ENCODE measurements around the gene FOXF1.

FOXF1 gene

GRCh38 chr16:86466696-86467406, 43.5 kb upstream of the FOXF1 start:
- no CpG with 5 or more reads among the region's 29 CpGs for WGBS (ENCODE audit: extremely low coverage, insufficient coverage, low lambda C conversion rate)
- no peaks in the 10 kb centered on the region for H3K27me3 ChIP-seq (ENCODE audit: insufficient read depth, low read length, poor library complexity)
- H4K8ac ChIP-seq (ENCODE audit: low read depth, low read length) = no peak overlapping the region
- no peak overlapping the region for H3K56ac ChIP-seq (ENCODE audit: low read length)
- H2BK120ac ChIP-seq (ENCODE audit: low read depth, low read length) = no peak overlapping the region
- no peaks in the 10 kb centered on the region for H3K4me1 ChIP-seq (ENCODE audit: control insufficient read depth, low read depth, low read length)
- H3K79me1 ChIP-seq (ENCODE audit: low read length) = no peaks in the 10 kb centered on the region
- no peak overlapping the region for H3K4me3 ChIP-seq (ENCODE audit: low read length)
- H2BK15ac ChIP-seq (replicated peaks; ENCODE audit: low read depth) = no peak overlapping the region
- no peak overlapping the region for H3K4ac ChIP-seq (ENCODE audit: low read depth, low read length)
- no peaks in the 10 kb centered on the region for H3K79me2 ChIP-seq (ENCODE audit: control insufficient read depth, insufficient read depth, low read length)
- no peak overlapping the region for H2BK5ac ChIP-seq (ENCODE audit: low read length)
- no peak overlapping the region for H3K23ac ChIP-seq (ENCODE audit: low read length)
- no peak overlapping the region for H3K9ac ChIP-seq (ENCODE audit: low read length)
- no peak overlapping the region for H4K5ac ChIP-seq (ENCODE audit: low read length)
- H3K18ac ChIP-seq (ENCODE audit: low read length) = no peak overlapping the region
- H2AK5ac ChIP-seq (ENCODE audit: low read length) = no peak overlapping the region
- no peak overlapping the region for H3K4me2 ChIP-seq (ENCODE audit: low read length)
- no peak overlapping the region for H3K27ac ChIP-seq (ENCODE audit: low read depth, low read length)
- no peak for DNase-seq
- H3K36me3 ChIP-seq (ENCODE audit: control insufficient read depth, insufficient read depth, low read length) = no peaks in the 10 kb centered on the region

- no CpG with 5 or more reads among the region's 8 CpGs for WGBS (ENCODE audit: extremely low coverage, insufficient coverage, low lambda C conversion rate)
- Histone ChIP-seq H2AK5ac (ENCODE audit: low read length) (no peak overlapping the region), H3K4me1 (ENCODE audit: control insufficient read depth, low read depth, low read length) (no peaks in the 10 kb centered on the region), H3K4ac (ENCODE audit: low read depth, low read length) (no peak overlapping the region), H3K9ac (ENCODE audit: low read length) (no peak overlapping the region), H3K18ac (ENCODE audit: low read length) (no peak overlapping the region), H3K27me3 (ENCODE audit: insufficient read depth, low read length, poor library complexity) (no peaks in the 10 kb centered on the region), H3K23ac (ENCODE audit: low read length) (no peak overlapping the region), H3K4me2 (ENCODE audit: low read length) (no peak overlapping the region), H3K56ac (ENCODE audit: low read length) (no peak overlapping the region), H3K27ac (ENCODE audit: low read depth, low read length) (no peak overlapping the region), H2BK5ac (ENCODE audit: low read length) (no peak overlapping the region), H4K5ac (ENCODE audit: low read length) (no peak overlapping the region), H3K4me3 (ENCODE audit: low read length) (no peak overlapping the region), H3K79me2 (ENCODE audit: control insufficient read depth, insufficient read depth, low read length) (no peaks in the 10 kb centered on the region), H2BK15ac (replicated peaks; ENCODE audit: low read depth) (no peak overlapping the region), H4K8ac (ENCODE audit: low read depth, low read length) (no peak overlapping the region), H3K36me3 (ENCODE audit: control insufficient read depth, insufficient read depth, low read length) (no peaks in the 10 kb centered on the region), H3K79me1 (ENCODE audit: low read length) (no peaks in the 10 kb centered on the region), H2BK120ac (ENCODE audit: low read depth, low read length) (no peak overlapping the region)
- no peak for DNase-seq
These were observed 42.8 kb upstream of the FOXF1 start for GRCh38 chr16:86467490-86467889.

DNA sequence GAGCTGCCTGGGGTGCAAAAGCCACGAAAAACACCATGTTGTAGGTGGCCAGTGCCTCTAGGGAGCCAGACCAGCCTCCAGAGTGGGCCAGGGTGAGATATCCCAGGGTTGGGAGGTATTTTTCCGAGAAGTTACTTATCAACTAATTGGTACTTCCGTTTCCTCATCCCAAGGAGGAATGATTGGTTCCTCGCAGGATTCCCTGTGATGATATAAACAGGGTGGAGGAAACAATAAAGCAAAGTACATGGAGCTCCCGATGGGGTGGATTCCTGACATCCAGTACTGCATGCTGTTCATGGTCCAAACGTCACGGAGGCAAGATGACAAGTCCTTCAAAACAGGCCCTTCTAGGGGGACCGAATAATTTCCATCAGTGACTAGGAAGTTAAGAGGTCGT, 39.4 kb upstream of the FOXF1 start:
- no peaks in the 10 kb centered on the region for H3K79me2 ChIP-seq (ENCODE audit: control insufficient read depth, insufficient read depth, low read length)
- H3K23ac ChIP-seq (ENCODE audit: low read length) = no peak overlapping the region
- no peak overlapping the region for H3K4ac ChIP-seq (ENCODE audit: low read depth, low read length)
- no peak overlapping the region for H2BK120ac ChIP-seq (ENCODE audit: low read depth, low read length)
- no CpG with 5 or more reads among the region's 9 CpGs for WGBS (ENCODE audit: extremely low coverage, insufficient coverage, low lambda C conversion rate)
- H2BK15ac ChIP-seq (replicated peaks; ENCODE audit: low read depth) = no peak overlapping the region
- no peaks in the 10 kb centered on the region for H3K4me1 ChIP-seq (ENCODE audit: control insufficient read depth, low read depth, low read length)
- H3K56ac ChIP-seq (ENCODE audit: low read length) = no peak overlapping the region
- H2BK5ac ChIP-seq (ENCODE audit: low read length) = no peak overlapping the region
- H4K8ac ChIP-seq (ENCODE audit: low read depth, low read length) = no peak overlapping the region
- H3K27ac ChIP-seq (ENCODE audit: low read depth, low read length) = no peak overlapping the region
- no peak overlapping the region for H3K4me2 ChIP-seq (ENCODE audit: low read length)
- H3K4me3 ChIP-seq (ENCODE audit: low read length) = no peak overlapping the region
- DNase-seq = no peak
- H3K9ac ChIP-seq (ENCODE audit: low read length) = no peak overlapping the region
- no peaks in the 10 kb centered on the region for H3K36me3 ChIP-seq (ENCODE audit: control insufficient read depth, insufficient read depth, low read length)
- no peak overlapping the region for H4K5ac ChIP-seq (ENCODE audit: low read length)
- no peaks in the 10 kb centered on the region for H3K27me3 ChIP-seq (ENCODE audit: insufficient read depth, low read length, poor library complexity)
- H2AK5ac ChIP-seq (ENCODE audit: low read length) = no peak overlapping the region
- H3K79me1 ChIP-seq (ENCODE audit: low read length) = no peaks in the 10 kb centered on the region
- H3K18ac ChIP-seq (ENCODE audit: low read length) = no peak overlapping the region

GRCh38 chr16:86471896-86472295, 38.4 kb upstream of the FOXF1 start:
- H4K5ac ChIP-seq (ENCODE audit: low read length) = no peak overlapping the region
- no peak overlapping the region for H3K23ac ChIP-seq (ENCODE audit: low read length)
- H3K36me3 ChIP-seq (ENCODE audit: control insufficient read depth, insufficient read depth, low read length) = no peaks in the 10 kb centered on the region
- no peak overlapping the region for H3K4me3 ChIP-seq (ENCODE audit: low read length)
- H2AK5ac ChIP-seq (ENCODE audit: low read length) = no peak overlapping the region
- no peaks in the 10 kb centered on the region for H3K79me2 ChIP-seq (ENCODE audit: control insufficient read depth, insufficient read depth, low read length)
- H3K4ac ChIP-seq (ENCODE audit: low read depth, low read length) = no peak overlapping the region
- no peak for DNase-seq
- H3K79me1 ChIP-seq (ENCODE audit: low read length) = no peaks in the 10 kb centered on the region
- no peak overlapping the region for H3K18ac ChIP-seq (ENCODE audit: low read length)
- no peak overlapping the region for H2BK120ac ChIP-seq (ENCODE audit: low read depth, low read length)
- no peaks in the 10 kb centered on the region for H3K4me1 ChIP-seq (ENCODE audit: control insufficient read depth, low read depth, low read length)
- no peak overlapping the region for H3K27ac ChIP-seq (ENCODE audit: low read depth, low read length)
- H3K4me2 ChIP-seq (ENCODE audit: low read length) = no peak overlapping the region
- H3K9ac ChIP-seq (ENCODE audit: low read length) = no peak overlapping the region
- H2BK5ac ChIP-seq (ENCODE audit: low read length) = no peak overlapping the region
- no peak overlapping the region for H4K8ac ChIP-seq (ENCODE audit: low read depth, low read length)
- no peak overlapping the region for H3K56ac ChIP-seq (ENCODE audit: low read length)
- WGBS (ENCODE audit: extremely low coverage, insufficient coverage, low lambda C conversion rate) = no CpG with 5 or more reads among the region's 12 CpGs
- no peak overlapping the region for H2BK15ac ChIP-seq (replicated peaks; ENCODE audit: low read depth)
- H3K27me3 ChIP-seq (ENCODE audit: insufficient read depth, low read length, poor library complexity) = no peaks in the 10 kb centered on the region

DNA sequence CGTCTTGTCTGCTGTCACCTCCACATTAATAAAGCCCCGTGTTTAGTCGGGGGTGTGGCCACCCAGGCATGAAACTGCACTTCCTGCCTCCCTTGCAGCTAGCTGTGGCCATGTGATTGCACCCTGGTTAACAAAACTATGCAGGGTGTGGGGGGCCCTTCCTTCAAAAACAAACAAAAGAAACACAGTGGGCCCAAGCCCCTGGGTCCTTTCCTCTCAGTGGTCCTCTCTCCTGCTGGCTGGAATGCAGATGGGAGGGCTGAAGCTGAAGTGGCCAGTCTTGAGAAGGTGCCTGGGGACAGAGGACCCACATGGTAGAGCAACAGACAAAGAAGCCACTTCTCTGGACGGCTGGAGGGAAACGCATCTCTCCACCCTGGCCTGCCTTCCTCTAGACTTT, 38.0 kb upstream of the FOXF1 start:
- no peak overlapping the region for H4K5ac ChIP-seq (ENCODE audit: low read length)
- no peaks in the 10 kb centered on the region for H3K27me3 ChIP-seq (ENCODE audit: insufficient read depth, low read length, poor library complexity)
- no peak overlapping the region for H3K4me2 ChIP-seq (ENCODE audit: low read length)
- H3K56ac ChIP-seq (ENCODE audit: low read length) = no peak overlapping the region
- H3K36me3 ChIP-seq (ENCODE audit: control insufficient read depth, insufficient read depth, low read length) = no peaks in the 10 kb centered on the region
- no peak for DNase-seq
- WGBS (ENCODE audit: extremely low coverage, insufficient coverage, low lambda C conversion rate) = no CpG with 5 or more reads among the region's 5 CpGs
- H3K4ac ChIP-seq (ENCODE audit: low read depth, low read length) = no peak overlapping the region
- H2AK5ac ChIP-seq (ENCODE audit: low read length) = no peak overlapping the region
- H3K23ac ChIP-seq (ENCODE audit: low read length) = no peak overlapping the region
- no peak overlapping the region for H4K8ac ChIP-seq (ENCODE audit: low read depth, low read length)
- no peak overlapping the region for H3K27ac ChIP-seq (ENCODE audit: low read depth, low read length)
- no peaks in the 10 kb centered on the region for H3K79me1 ChIP-seq (ENCODE audit: low read length)
- H2BK5ac ChIP-seq (ENCODE audit: low read length) = no peak overlapping the region
- no peak overlapping the region for H3K9ac ChIP-seq (ENCODE audit: low read length)
- no peaks in the 10 kb centered on the region for H3K79me2 ChIP-seq (ENCODE audit: control insufficient read depth, insufficient read depth, low read length)
- no peak overlapping the region for H3K18ac ChIP-seq (ENCODE audit: low read length)
- H2BK120ac ChIP-seq (ENCODE audit: low read depth, low read length) = no peak overlapping the region
- H3K4me1 ChIP-seq (ENCODE audit: control insufficient read depth, low read depth, low read length) = no peaks in the 10 kb centered on the region
- no peak overlapping the region for H2BK15ac ChIP-seq (replicated peaks; ENCODE audit: low read depth)
- no peak overlapping the region for H3K4me3 ChIP-seq (ENCODE audit: low read length)

DNA sequence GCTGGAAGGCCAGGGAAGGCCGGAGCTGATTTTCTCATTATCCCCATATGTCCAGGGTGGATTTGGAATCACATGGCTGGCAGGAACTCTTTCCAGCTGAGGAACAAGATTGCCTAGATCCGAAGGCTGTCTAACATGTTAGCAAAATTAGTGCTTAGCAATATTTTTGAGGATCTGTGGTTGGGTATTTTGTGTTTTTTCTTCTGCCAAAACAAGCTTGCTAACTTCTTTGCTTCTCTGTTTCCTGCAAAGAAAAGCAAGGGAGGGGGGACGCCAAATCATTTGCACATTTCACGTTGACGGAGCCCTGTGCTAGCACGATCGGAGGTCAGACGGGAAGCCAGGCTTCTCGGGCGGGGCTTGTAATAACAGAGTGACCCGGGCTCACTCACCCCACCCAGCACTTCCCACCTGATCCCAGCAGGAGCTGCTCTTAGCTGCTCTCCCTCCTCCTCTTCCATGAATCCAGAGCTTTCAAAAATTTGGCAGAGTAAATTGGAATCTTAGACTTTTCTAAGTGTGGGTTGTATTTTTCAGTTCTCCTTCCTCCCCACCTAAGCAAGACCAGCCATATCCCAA, 33.3 kb upstream of the FOXF1 start:
- Histone ChIP-seq H2BK120ac (ENCODE audit: low read depth, low read length) (no peak overlapping the region), H3K9ac (ENCODE audit: low read length) (no peak overlapping the region), H4K5ac (ENCODE audit: low read length) (no peak overlapping the region), H3K18ac (ENCODE audit: low read length) (no peak overlapping the region), H3K79me2 (ENCODE audit: control insufficient read depth, insufficient read depth, low read length) (no peaks in the 10 kb centered on the region), H3K36me3 (ENCODE audit: control insufficient read depth, insufficient read depth, low read length) (no peaks in the 10 kb centered on the region), H3K79me1 (ENCODE audit: low read length) (no peaks in the 10 kb centered on the region), H2AK5ac (ENCODE audit: low read length) (no peak overlapping the region), H3K27ac (ENCODE audit: low read depth, low read length) (no peak overlapping the region), H3K4me3 (ENCODE audit: low read length) (no peak overlapping the region), H2BK5ac (ENCODE audit: low read length) (no peak overlapping the region), H4K8ac (ENCODE audit: low read depth, low read length) (no peak overlapping the region), H2BK15ac (replicated peaks; ENCODE audit: low read depth) (no peak overlapping the region), H3K4ac (ENCODE audit: low read depth, low read length) (no peak overlapping the region), H3K56ac (ENCODE audit: low read length) (no peak overlapping the region), H3K27me3 (ENCODE audit: insufficient read depth, low read length, poor library complexity) (no peaks in the 10 kb centered on the region), H3K4me1 (ENCODE audit: control insufficient read depth, low read depth, low read length) (no peaks in the 10 kb centered on the region), H3K4me2 (ENCODE audit: low read length) (no peak overlapping the region), H3K23ac (ENCODE audit: low read length) (no peak overlapping the region)
- WGBS (ENCODE audit: extremely low coverage, insufficient coverage, low lambda C conversion rate) = no CpG with 5 or more reads among the region's 11 CpGs
- no peak for DNase-seq
